GM23338 (cell line): ENCODE data around the gene ALKBH8. TPM values are rescaled to one million over a fixed set of nuclear protein-coding genes. Genes with fewer than 3 reads are reported as not detected.

Experiments
- ATAC-seq: fragments of 200-7000 bp; cut with Tn5 transposase; 3 replicates; pipeline ENCODE4 v1.9.1; 2020
- DNase-seq: peaks from one replicate; pipeline ENCODE4 v3.0.0-alpha.2; 2015; ENCODE audit warnings: low spot score
- H2AFZ ChIP-seq: fragments of 200-600 bp; sonication (generic); 2 replicates; pipeline ENCODE4 v1.8.0; 2016; ENCODE audit warnings: antibody characterized with exemption, mild to moderate bottlenecking, moderate library complexity
- H3F3A ChIP-seq: fragments of 200-600 bp; sonication (generic); replicated peaks from 2 replicates; pipeline ENCODE4 v1.8.0; 2017; ENCODE audit warnings: antibody characterized with exemption, mixed run types, low read depth
- H3K27ac ChIP-seq: fragments of 200-600 bp; sonication (generic); 2 replicates; pipeline ENCODE4 v1.6.1; 2016; ENCODE audit warnings: low read depth
- H3K27me3 ChIP-seq: fragments of 200-600 bp; sonication (generic); 2 replicates; pipeline ENCODE4 v1.8.0; 2016; ENCODE audit warnings: mild to moderate bottlenecking, mixed run types, moderate library complexity; ENCODE audit not compliant: insufficient read depth
- H3K36me3 ChIP-seq: fragments of 200-600 bp; sonication (generic); 2 replicates; pipeline ENCODE4 v1.8.0; 2016; ENCODE audit warnings: mild to moderate bottlenecking; ENCODE audit not compliant: insufficient read depth
- H3K4me1 ChIP-seq: fragments of 200-600 bp; sonication (generic); 2 replicates; pipeline ENCODE4 v1.8.0; 2016; ENCODE audit warnings: mild to moderate bottlenecking, moderate library complexity; ENCODE audit not compliant: insufficient read depth
- H3K4me2 ChIP-seq: fragments of 200-600 bp; sonication (generic); 2 replicates; pipeline ENCODE4 v1.7.1; 2017; ENCODE audit warnings: mixed run types
- H3K4me3 ChIP-seq: fragments of 200-600 bp; sonication (generic); 2 replicates; pipeline ENCODE4 v1.6.1; 2016; ENCODE audit warnings: mixed run types
- H3K79me2 ChIP-seq: fragments of 200-600 bp; sonication (generic); replicated peaks from 2 replicates; pipeline ENCODE4 v1.8.0; 2017; ENCODE audit warnings: mild to moderate bottlenecking; ENCODE audit not compliant: insufficient read depth
- H3K9me2 ChIP-seq: fragments of 200-600 bp; sonication (generic); 2 replicates; pipeline ENCODE4 v1.8.0; 2017; ENCODE audit not compliant: insufficient read depth
- H4K20me1 ChIP-seq: fragments of 200-600 bp; sonication (generic); replicated peaks from 2 replicates; pipeline ENCODE4 v1.8.0; 2017; ENCODE audit warnings: mild to moderate bottlenecking; ENCODE audit not compliant: insufficient read depth
- H3K27ac Mint-ChIP-seq: 2 replicates; pipeline ENCODE4 v1.8.0; 2020; ENCODE audit warnings: inconsistent platforms, mild to moderate bottlenecking, moderate library complexity, mixed read lengths
- H3K27me3 Mint-ChIP-seq: 3 replicates; pipeline ENCODE4 v1.8.0; 2022; ENCODE audit warnings: low read depth, mild to moderate bottlenecking, moderate library complexity, mixed read lengths, inconsistent platforms; ENCODE audit not compliant: insufficient read depth, poor library complexity
- H3K36me3 Mint-ChIP-seq: 3 replicates; pipeline ENCODE4 v1.8.0; 2021; ENCODE audit warnings: low read depth, mild to moderate bottlenecking, inconsistent platforms, moderate library complexity, mixed read lengths
- H3K4me1 Mint-ChIP-seq: 3 replicates; pipeline ENCODE4 v1.8.0; 2020; ENCODE audit warnings: mild to moderate bottlenecking, inconsistent platforms, mixed read lengths
- H3K4me3 Mint-ChIP-seq: 3 replicates; pipeline ENCODE4 v1.8.0; 2021; ENCODE audit warnings: moderate library complexity, mild to moderate bottlenecking, inconsistent platforms, mixed read lengths
- H3K9me3 Mint-ChIP-seq: 3 replicates; pipeline ENCODE4 v1.8.0; 2020; ENCODE audit warnings: moderate library complexity, mild to moderate bottlenecking, inconsistent platforms, mixed read lengths
- CREB1 ChIP-seq: fragments of 250-450 bp; sonication (Bioruptor Pico); IDR thresholded peaks from 2 replicates; pipeline ENCODE4 v1.5.0; 2020; ENCODE audit warnings: low read depth, mild to moderate bottlenecking, moderate library complexity
- CTCF ChIP-seq, 2 experiments: fragments of 200-600 bp in 1 of 2; sonication (generic) in 1 of 2; conservative IDR thresholded peaks; 2 replicates each; pipeline versions ENCODE4 v1.5.1 to v1.6.1; 2016 to 2017; ENCODE audit warnings: antibody characterized with exemption in 2 of 2, low read depth in 2 of 2, mild to moderate bottlenecking in 2 of 2, moderate library complexity in 1 of 2
- ETS1 ChIP-seq: IDR thresholded peaks from 2 replicates; pipeline ENCODE4 v1.6.1; 2016; ENCODE audit warnings: antibody characterized with exemption
- EZH2 ChIP-seq: fragments of 200-600 bp; sonication (generic); IDR thresholded peaks from one replicate; pipeline ENCODE4 v1.8.0; 2017; ENCODE audit warnings: antibody characterized with exemption, mild to moderate bottlenecking, low read depth; ENCODE audit not compliant: unreplicated experiment
- EZH2phosphoT487 ChIP-seq: fragments of 200-600 bp; sonication (generic); IDR thresholded peaks from one replicate; pipeline ENCODE4 v1.8.1; 2018; ENCODE audit warnings: antibody characterized with exemption; ENCODE audit not compliant: unreplicated experiment
- JUNB ChIP-seq: IDR thresholded peaks from one replicate; pipeline ENCODE4 v1.6.1; 2016; ENCODE audit warnings: antibody characterized with exemption; ENCODE audit not compliant: unreplicated experiment
- NANOG ChIP-seq: IDR thresholded peaks from 2 replicates; pipeline ENCODE4 v1.6.1; 2016; ENCODE audit warnings: antibody characterized with exemption, borderline replicate concordance
- POLR2AphosphoS5 ChIP-seq: IDR thresholded peaks from 2 replicates; pipeline ENCODE4 v1.6.1; 2016; ENCODE audit warnings: antibody characterized with exemption, low read depth
- STAT1 ChIP-seq: IDR thresholded peaks from one replicate; pipeline ENCODE4 v1.6.1; 2016; ENCODE audit warnings: antibody characterized with exemption; ENCODE audit not compliant: unreplicated experiment
- polyA plus RNA-seq: library from polyadenylated mRNA; unstranded; fragments of >200 nt; fragmentation: Nextera tagmentation; extraction: Ambion mirVana; gene quantifications from 2 replicates; pipeline ENCODE4 v1.2.1, GENCODE V29; 2016
- total RNA-seq: library from RNA; depleted of rRNA; stranded (reverse); fragments of >200 nt; shearing (Covaris generic); gene quantifications from 2 replicates; pipeline ENCODE4 v1.2.3, GENCODE V29; 2014
- TF ChIP-seq, protein P1 (sequence below): fragments of 250-450 bp; sonication (Bioruptor Pico); IDR thresholded peaks from 2 replicates; pipeline ENCODE4 v1.5.0; 2020; ENCODE audit warnings: mild to moderate bottlenecking, moderate library complexity

Gene ALKBH8
- total and polyA plus RNA-seq, 2 experiments from 2014 or later: 8.9 to 14.2 TPM

DNA sequence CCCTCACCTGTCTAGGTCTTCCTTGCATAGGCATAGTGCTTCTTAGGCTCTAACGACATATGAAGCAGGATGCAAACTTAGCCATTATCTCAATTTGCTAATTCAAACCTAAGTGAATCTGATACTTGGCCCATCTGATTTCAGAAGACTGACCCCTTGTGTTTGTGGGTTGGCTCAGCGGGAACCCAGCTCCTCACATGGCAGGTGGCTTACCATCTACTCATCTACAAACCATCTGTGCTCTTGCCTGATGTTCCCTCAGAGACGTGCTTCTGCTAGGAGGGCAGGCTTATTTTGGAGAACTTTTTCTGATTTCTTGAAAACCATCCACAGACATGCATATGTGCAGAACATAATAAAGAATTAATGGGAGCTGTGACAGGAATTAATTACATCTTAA is 40.6 kb upstream of the ALKBH8 start (continued):
- TF ChIP-seq CTCF (conservative IDR thresholded peaks at IDR 0.05; ENCODE audit: low read depth in 2 of 2) (peak; percentile 46 to 57), EZH2phosphoT487 (no peak), CREB1 (CRISPR knock-in tag) (no peak), POLR2AphosphoS5 (no peak)
- TF ChIP-seq, protein P1, sequence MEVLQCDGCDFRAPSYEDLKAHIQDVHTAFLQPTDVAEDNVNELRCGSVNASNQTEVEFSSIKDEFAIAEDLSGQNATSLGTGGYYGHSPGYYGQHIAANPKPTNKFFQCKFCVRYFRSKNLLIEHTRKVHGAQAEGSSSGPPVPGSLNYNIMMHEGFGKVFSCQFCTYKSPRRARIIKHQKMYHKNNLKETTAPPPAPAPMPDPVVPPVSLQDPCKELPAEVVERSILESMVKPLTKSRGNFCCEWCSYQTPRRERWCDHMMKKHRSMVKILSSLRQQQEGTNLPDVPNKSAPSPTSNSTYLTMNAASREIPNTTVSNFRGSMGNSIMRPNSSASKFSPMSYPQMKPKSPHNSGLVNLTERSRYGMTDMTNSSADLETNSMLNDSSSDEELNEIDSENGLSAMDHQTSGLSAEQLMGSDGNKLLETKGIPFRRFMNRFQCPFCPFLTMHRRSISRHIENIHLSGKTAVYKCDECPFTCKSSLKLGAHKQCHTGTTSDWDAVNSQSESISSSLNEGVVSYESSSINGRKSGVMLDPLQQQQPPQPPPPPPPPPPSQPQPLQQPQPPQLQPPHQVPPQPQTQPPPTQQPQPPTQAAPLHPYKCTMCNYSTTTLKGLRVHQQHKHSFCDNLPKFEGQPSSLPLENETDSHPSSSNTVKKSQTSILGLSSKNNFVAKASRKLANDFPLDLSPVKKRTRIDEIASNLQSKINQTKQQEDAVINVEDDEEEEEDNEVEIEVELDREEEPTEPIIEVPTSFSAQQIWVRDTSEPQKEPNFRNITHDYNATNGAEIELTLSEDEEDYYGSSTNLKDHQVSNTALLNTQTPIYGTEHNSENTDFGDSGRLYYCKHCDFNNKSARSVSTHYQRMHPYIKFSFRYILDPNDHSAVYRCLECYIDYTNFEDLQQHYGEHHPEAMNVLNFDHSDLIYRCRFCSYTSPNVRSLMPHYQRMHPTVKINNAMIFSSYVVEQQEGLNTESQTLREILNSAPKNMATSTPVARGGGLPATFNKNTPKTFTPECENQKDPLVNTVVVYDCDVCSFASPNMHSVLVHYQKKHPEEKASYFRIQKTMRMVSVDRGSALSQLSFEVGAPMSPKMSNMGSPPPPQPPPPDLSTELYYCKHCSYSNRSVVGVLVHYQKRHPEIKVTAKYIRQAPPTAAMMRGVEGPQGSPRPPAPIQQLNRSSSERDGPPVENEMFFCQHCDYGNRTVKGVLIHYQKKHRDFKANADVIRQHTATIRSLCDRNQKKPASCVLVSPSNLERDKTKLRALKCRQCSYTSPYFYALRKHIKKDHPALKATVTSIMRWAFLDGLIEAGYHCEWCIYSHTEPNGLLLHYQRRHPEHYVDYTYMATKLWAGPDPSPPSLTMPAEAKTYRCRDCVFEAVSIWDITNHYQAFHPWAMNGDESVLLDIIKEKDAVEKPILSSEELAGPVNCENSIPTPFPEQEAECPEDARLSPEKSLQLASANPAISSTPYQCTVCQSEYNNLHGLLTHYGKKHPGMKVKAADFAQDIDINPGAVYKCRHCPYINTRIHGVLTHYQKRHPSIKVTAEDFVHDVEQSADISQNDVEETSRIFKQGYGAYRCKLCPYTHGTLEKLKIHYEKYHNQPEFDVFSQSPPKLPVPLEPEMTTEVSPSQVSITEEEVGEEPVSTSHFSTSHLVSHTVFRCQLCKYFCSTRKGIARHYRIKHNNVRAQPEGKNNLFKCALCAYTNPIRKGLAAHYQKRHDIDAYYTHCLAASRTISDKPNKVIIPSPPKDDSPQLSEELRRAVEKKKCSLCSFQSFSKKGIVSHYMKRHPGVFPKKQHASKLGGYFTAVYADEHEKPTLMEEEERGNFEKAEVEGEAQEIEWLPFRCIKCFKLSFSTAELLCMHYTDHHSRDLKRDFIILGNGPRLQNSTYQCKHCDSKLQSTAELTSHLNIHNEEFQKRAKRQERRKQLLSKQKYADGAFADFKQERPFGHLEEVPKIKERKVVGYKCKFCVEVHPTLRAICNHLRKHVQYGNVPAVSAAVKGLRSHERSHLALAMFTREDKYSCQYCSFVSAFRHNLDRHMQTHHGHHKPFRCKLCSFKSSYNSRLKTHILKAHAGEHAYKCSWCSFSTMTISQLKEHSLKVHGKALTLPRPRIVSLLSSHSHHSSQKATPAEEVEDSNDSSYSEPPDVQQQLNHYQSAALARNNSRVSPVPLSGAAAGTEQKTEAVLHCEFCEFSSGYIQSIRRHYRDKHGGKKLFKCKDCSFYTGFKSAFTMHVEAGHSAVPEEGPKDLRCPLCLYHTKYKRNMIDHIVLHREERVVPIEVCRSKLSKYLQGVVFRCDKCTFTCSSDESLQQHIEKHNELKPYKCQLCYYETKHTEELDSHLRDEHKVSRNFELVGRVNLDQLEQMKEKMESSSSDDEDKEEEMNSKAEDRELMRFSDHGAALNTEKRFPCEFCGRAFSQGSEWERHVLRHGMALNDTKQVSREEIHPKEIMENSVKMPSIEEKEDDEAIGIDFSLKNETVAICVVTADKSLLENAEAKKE (CRISPR knock-in tag): peak; percentile 50; the same call in 1 of the 2 replicates

- peak; percentile 59 for ATAC-seq
- H4K20me1 ChIP-seq: no peaks in the 10 kb centered on the region
Observed at GRCh38 chr11:107605061-107606006, 39.8 kb upstream of the ALKBH8 start.

More at GRCh38 chr11:107605061-107606006, 39.8 kb upstream of the ALKBH8 start:
- Histone ChIP-seq H3K4me2 (peak overlapping the region; percentile 53), H3K4me1 (peaks cover 51% of the 10 kb centered on the region), H3K9me2 (no peaks in the 10 kb centered on the region), H2AFZ (no peak overlapping the region), H3K27me3 (peaks cover 4% of the 10 kb centered on the region; the same call in 1 of the 2 replicates), H3K27ac (peak overlapping the region; percentile 65), H3K36me3 (no peaks in the 10 kb centered on the region), H3K79me2 (no peaks in the 10 kb centered on the region), H3F3A (0 out of 2 replicates have a peak, but pooled peaks cover 3% of the 10 kb centered on the region), H3K4me3 (no peak overlapping the region)
- peak; percentile 47 for DNase-seq
- Mint-ChIP-seq H3K4me1 (peaks cover 51% of the 10 kb centered on the region), H3K27ac (no peak overlapping the region), H3K4me3 (no peak overlapping the region), H3K9me3 (no peaks in the 10 kb centered on the region), H3K36me3 (no peaks in the 10 kb centered on the region), H3K27me3 (peaks cover 9% of the 10 kb centered on the region)
- TF ChIP-seq ETS1: no peak
- peak; percentile 34 to 47; a peak in 3 of 4 replicates for TF ChIP-seq CTCF (conservative IDR thresholded peaks at IDR 0.05; ENCODE audit: low read depth in 2 of 2)
- TF ChIP-seq JUNB: no peak
- no peak for TF ChIP-seq EZH2
- no peak for TF ChIP-seq NANOG
- TF ChIP-seq STAT1: no peak
